ENCODE results near the gene LRRC61.
A peak's percentile ranks its signal among the peaks of the same experiment; 100 is the strongest.

Gene LRRC61

DNA sequence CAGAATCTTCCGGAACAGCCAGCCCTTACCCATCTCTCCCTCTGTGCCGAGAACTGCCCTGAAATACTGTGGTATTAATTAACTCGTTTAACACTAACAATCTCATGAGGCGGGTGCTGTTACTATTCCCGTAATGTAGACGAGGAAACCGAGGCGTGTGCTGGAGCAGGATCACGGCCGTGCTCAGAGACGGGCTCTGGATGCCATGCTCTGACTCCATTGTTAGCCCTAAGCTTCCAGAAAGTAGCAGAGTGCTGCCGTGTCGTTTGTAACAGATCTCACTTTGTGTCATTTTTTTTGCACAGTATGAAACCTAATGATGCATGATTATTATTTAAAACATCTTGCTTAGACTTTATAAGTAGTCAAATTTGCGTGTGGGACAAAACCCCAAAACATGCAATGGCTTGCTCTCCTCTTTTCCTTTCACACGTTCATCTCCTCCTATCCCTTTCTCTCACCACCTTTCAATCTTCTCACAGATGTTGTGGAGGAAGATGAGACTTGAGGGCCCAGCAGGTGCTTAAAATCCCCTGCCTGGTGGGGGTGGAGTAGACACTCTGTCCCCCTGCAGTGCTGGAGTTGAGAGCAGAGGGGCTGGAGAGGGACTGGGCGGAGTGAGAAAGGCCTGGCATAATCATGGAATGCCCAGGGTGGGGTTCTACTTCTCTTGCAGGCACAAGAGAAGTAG, 672 bp downstream of the LRRC61 start:
- WGBS = 47% methylated on average over 16 of the region's 16 CpGs
- Histone ChIP-seq H3K9ac (ENCODE audit: low read depth, low read length) (peak overlapping the region; percentile 85), H3K27ac (ENCODE audit: low read depth, low read length) (peak overlapping the region; percentile 79), H3K36me3 (ENCODE audit: insufficient read depth, low read length) (peaks cover 40% of the 10 kb centered on the region), H3K27me3 (ENCODE audit: insufficient read depth, low read length) (no peaks in the 10 kb centered on the region), H3K9me3 (ENCODE audit: insufficient read depth, low read depth, low read length) (no peaks in the 10 kb centered on the region), H3K4me1 (ENCODE audit: insufficient read depth, low read length) (peaks cover 18% of the 10 kb centered on the region), H3K4me3 (ENCODE audit: low read length) (peak overlapping the region; percentile 90)

- no peaks in the 10 kb centered on the region for H3K9me3 ChIP-seq (ENCODE audit: insufficient read depth, low read depth, low read length)
- H3K36me3 ChIP-seq (ENCODE audit: insufficient read depth, low read length) = peaks cover 41% of the 10 kb centered on the region
- H3K27me3 ChIP-seq (ENCODE audit: insufficient read depth, low read length) = no peaks in the 10 kb centered on the region
- H3K4me3 ChIP-seq (ENCODE audit: low read length) = peak overlapping the region; percentile 90
- WGBS = 40% methylated on average over 12 of the region's 12 CpGs
- H3K4me1 ChIP-seq (ENCODE audit: insufficient read depth, low read length) = peaks cover 24% of the 10 kb centered on the region
- no peak overlapping the region for H3K27ac ChIP-seq (ENCODE audit: low read depth, low read length)
- peak overlapping the region; percentile 85; the same call in 1 of the 2 replicates for H3K9ac ChIP-seq (ENCODE audit: low read depth, low read length)
These were observed 1.3 kb downstream of the LRRC61 start for GRCh38 chr7:150324373-150324961.

- peaks cover 28% of the 10 kb centered on the region for H3K4me1 ChIP-seq (ENCODE audit: insufficient read depth, low read length)
- no peaks in the 10 kb centered on the region for H3K9me3 ChIP-seq (ENCODE audit: insufficient read depth, low read depth, low read length)
- H3K4me3 ChIP-seq (ENCODE audit: low read length) = peak overlapping the region; percentile 90; the same call in 1 of the 2 replicates
- peaks cover 45% of the 10 kb centered on the region for H3K36me3 ChIP-seq (ENCODE audit: insufficient read depth, low read length)
- 94% methylated on average over 10 of the region's 10 CpGs for WGBS
- no peaks in the 10 kb centered on the region for H3K27me3 ChIP-seq (ENCODE audit: insufficient read depth, low read length)
- no peak overlapping the region for H3K27ac ChIP-seq (ENCODE audit: low read depth, low read length)
- no peak overlapping the region for H3K9ac ChIP-seq (ENCODE audit: low read depth, low read length)
These were observed 2.0 kb downstream of the LRRC61 start for GRCh38 chr7:150325110-150325611.

- no peaks in the 10 kb centered on the region for H3K9me3 ChIP-seq (ENCODE audit: insufficient read depth, low read depth, low read length)
- no peak overlapping the region for H3K27ac ChIP-seq (ENCODE audit: low read depth, low read length)
- peaks cover 28% of the 10 kb centered on the region for H3K4me1 ChIP-seq (ENCODE audit: insufficient read depth, low read length)
- no peak overlapping the region for H3K9ac ChIP-seq (ENCODE audit: low read depth, low read length)
- WGBS = 94% methylated on average over 6 of the region's 6 CpGs
- peaks cover 52% of the 10 kb centered on the region for H3K36me3 ChIP-seq (ENCODE audit: insufficient read depth, low read length)
- H3K27me3 ChIP-seq (ENCODE audit: insufficient read depth, low read length) = no peaks in the 10 kb centered on the region
- no peak overlapping the region for H3K4me3 ChIP-seq (ENCODE audit: low read length)
These were observed 2.7 kb downstream of the LRRC61 start for GRCh38 chr7:150325901-150326300.

DNA sequence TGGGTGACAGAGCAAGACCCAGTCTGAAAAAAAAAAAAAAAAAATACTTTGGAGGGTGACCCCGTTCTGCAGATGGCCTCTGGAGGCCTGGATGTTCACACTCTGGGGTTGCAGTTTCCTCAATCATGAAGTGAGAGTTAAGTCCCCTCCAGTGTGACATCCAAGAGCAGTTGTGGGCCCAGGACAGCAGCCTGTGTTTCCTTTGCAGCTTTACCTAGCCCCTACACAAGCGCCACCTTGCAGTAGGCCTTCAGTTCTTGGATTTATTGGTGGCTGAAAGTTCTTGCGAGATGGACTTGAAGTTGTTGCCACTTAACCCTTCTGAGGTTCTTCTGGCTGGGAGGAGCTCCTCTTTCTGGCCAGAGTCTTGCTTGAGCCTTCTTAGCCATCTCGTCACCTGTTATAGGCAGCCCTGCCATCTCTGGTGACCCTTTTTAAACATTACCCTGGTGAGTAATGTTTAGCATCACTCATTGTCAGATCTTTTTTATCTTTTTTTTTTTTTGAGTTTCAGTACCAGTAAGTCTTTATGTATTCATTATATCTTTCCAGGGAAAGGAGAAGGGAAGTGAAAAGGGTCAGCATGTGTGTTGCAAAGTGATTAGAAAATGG, 3.6 kb downstream of the LRRC61 start:
- H3K27me3 ChIP-seq (ENCODE audit: insufficient read depth, low read length) = no peaks in the 10 kb centered on the region
- no peak overlapping the region for H3K27ac ChIP-seq (ENCODE audit: low read depth, low read length)
- 93% methylated on average over 4 of the region's 4 CpGs for WGBS
- H3K9ac ChIP-seq (ENCODE audit: low read depth, low read length) = no peak overlapping the region
- H3K4me3 ChIP-seq (ENCODE audit: low read length) = no peak overlapping the region
- peaks cover 61% of the 10 kb centered on the region for H3K36me3 ChIP-seq (ENCODE audit: insufficient read depth, low read length)
- H3K9me3 ChIP-seq (ENCODE audit: insufficient read depth, low read depth, low read length) = no peaks in the 10 kb centered on the region
- H3K4me1 ChIP-seq (ENCODE audit: insufficient read depth, low read length) = peaks cover 28% of the 10 kb centered on the region

GRCh38 chr7:150327308-150327707, 4.2 kb downstream of the LRRC61 start:
- peaks cover 28% of the 10 kb centered on the region for H3K4me1 ChIP-seq (ENCODE audit: insufficient read depth, low read length)
- 96% methylated on average over 3 of the region's 3 CpGs for WGBS

DNA sequence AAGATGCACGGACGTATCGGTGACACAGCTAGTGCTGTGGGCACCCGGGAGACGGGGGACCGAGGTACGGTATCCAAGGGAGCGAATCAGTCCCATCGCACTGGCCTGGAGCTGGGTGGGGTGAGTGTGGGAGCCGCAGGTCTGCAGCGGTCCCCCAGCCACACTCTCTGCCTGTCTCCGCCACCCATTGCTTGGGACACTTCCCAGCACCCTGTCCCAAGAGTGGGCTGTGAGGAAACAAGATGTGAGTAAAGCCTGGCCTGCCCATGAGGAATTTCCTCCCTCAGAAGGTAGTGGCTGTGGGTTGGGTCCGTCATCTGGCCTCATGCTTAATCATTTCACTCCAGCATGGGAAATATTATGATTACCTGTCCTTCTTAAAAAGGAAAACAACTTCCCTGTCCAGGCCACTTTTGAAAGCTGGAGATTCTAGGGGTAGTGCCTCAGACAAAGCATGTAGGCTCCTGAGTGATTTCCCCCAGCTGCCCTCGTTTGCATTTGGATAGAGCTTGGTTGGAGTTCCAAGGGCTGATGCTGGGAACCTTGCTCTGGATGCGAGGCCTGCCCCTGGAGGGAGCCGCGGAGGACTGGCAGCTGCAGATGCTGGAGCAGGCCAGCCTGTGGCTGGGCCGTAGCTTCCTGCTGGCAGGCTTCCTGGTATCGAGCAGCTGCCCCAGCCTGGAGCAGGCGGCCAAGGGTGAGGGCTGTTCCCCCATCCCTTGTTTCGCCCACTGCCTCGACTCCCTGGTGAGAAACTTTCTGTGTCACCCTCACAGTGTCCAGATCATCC, 6.4 kb downstream of the LRRC61 start:
- WGBS = 58% methylated on average over 22 of the region's 22 CpGs
- H3K27me3 ChIP-seq (ENCODE audit: insufficient read depth, low read length) = no peaks in the 10 kb centered on the region
- no peaks in the 10 kb centered on the region for H3K9me3 ChIP-seq (ENCODE audit: insufficient read depth, low read depth, low read length)
- peaks cover 22% of the 10 kb centered on the region for H3K4me1 ChIP-seq (ENCODE audit: insufficient read depth, low read length)
- peak overlapping the region; percentile 89 for H3K27ac ChIP-seq (ENCODE audit: low read depth, low read length)
- H3K36me3 ChIP-seq (ENCODE audit: insufficient read depth, low read length) = peaks cover 68% of the 10 kb centered on the region
- peak overlapping the region; percentile 23; the same call in 1 of the 2 replicates for H3K4me3 ChIP-seq (ENCODE audit: low read length)
- H3K9ac ChIP-seq (ENCODE audit: low read depth, low read length) = peak overlapping the region; percentile 33; the same call in 1 of the 2 replicates

More at GRCh38 chr7:150327308-150327707, 4.2 kb downstream of the LRRC61 start:
- Histone ChIP-seq H3K4me3 (ENCODE audit: low read length) (no peak overlapping the region), H3K36me3 (ENCODE audit: insufficient read depth, low read length) (peaks cover 66% of the 10 kb centered on the region), H3K27ac (ENCODE audit: low read depth, low read length) (no peak overlapping the region), H3K27me3 (ENCODE audit: insufficient read depth, low read length) (no peaks in the 10 kb centered on the region), H3K9me3 (ENCODE audit: insufficient read depth, low read depth, low read length) (no peaks in the 10 kb centered on the region), H3K9ac (ENCODE audit: low read depth, low read length) (no peak overlapping the region)

- H3K27me3 ChIP-seq (ENCODE audit: insufficient read depth, low read length) = no peaks in the 10 kb centered on the region
- H3K9ac ChIP-seq (ENCODE audit: low read depth, low read length) = no peak overlapping the region
- H3K9me3 ChIP-seq (ENCODE audit: insufficient read depth, low read depth, low read length) = no peaks in the 10 kb centered on the region
- peak overlapping the region; percentile 51; the same call in 1 of the 2 replicates for H3K27ac ChIP-seq (ENCODE audit: low read depth, low read length)
- WGBS = 93% methylated on average over 19 of the region's 19 CpGs
- peaks cover 63% of the 10 kb centered on the region for H3K36me3 ChIP-seq (ENCODE audit: insufficient read depth, low read length)
- H3K4me3 ChIP-seq (ENCODE audit: low read length) = no peak overlapping the region
- H3K4me1 ChIP-seq (ENCODE audit: insufficient read depth, low read length) = peaks cover 19% of the 10 kb centered on the region
These were observed 7.2 kb downstream of the LRRC61 start for GRCh38 chr7:150330211-150330885.

DNA sequence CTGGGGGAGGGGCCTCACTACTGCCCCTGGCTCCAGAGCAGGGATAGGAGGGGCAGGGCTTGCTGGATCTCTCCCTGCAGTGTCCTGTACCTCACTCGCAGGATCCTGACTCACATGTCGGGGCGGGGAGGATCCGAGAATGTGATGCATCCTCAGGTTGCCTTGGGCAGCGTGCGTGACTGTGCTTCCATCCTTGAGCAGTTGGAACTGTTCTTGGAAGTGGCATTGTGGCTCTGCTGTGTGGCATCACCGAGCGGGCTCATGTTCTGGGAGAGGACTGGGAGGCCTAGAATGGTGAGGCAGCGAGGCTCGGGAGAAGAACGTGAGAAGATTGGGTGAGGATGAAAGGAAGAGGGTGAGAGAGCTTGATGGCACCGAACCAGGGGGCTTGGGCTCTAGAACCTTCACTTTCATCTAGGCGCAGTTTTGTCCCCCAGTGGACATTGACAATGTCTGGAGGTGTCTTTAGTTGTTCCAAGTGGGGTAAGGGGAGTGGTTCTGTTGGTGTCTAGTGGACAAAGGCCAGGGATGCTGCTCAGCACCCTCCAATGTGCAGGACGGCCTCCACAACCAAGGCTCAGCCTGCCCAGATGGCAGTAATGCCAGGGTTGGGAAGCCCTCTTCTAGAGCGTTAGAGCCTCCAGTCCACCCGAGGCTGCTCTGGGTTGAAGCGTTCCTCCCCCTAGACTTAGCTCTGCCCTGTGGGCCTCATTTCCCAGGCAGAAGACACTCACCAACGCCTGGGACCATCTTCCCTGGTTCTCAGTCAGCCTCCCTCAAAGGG, 9.9 kb downstream of the LRRC61 start:
- H3K4me1 ChIP-seq (ENCODE audit: insufficient read depth, low read length) = peaks cover 31% of the 10 kb centered on the region
- H3K4me3 ChIP-seq (ENCODE audit: low read length) = no peak overlapping the region
- no peaks in the 10 kb centered on the region for H3K27me3 ChIP-seq (ENCODE audit: insufficient read depth, low read length)
- no peak overlapping the region for H3K9ac ChIP-seq (ENCODE audit: low read depth, low read length)
- no peak overlapping the region for H3K27ac ChIP-seq (ENCODE audit: low read depth, low read length)
- whole genome bisulfite sequencing = 94% methylated on average over 18 of the region's 18 CpGs
- no peaks in the 10 kb centered on the region for H3K9me3 ChIP-seq (ENCODE audit: insufficient read depth, low read depth, low read length)
- peaks cover 57% of the 10 kb centered on the region for H3K36me3 ChIP-seq (ENCODE audit: insufficient read depth, low read length)

- no peaks in the 10 kb centered on the region for H3K27me3 ChIP-seq (ENCODE audit: insufficient read depth, low read length)
- no peaks in the 10 kb centered on the region for H3K9me3 ChIP-seq (ENCODE audit: insufficient read depth, low read depth, low read length)
- H3K4me1 ChIP-seq (ENCODE audit: insufficient read depth, low read length) = peaks cover 28% of the 10 kb centered on the region
- no peak overlapping the region for H3K9ac ChIP-seq (ENCODE audit: low read depth, low read length)
- H3K4me3 ChIP-seq (ENCODE audit: low read length) = no peak overlapping the region
- H3K27ac ChIP-seq (ENCODE audit: low read depth, low read length) = no peak overlapping the region
- WGBS = 90% methylated on average over 10 of the region's 10 CpGs
- peaks cover 56% of the 10 kb centered on the region for H3K36me3 ChIP-seq (ENCODE audit: insufficient read depth, low read length)
These were observed 10.5 kb downstream of the LRRC61 start for GRCh38 chr7:150333659-150334058.
